HG03439 (cell line): ENCODE results near the gene FCHSD1.

Experiments used
- ATAC-seq: cut with Tn5 transposase; IDR thresholded peaks from one replicate; pipeline ENCODE4 v1.9.1; 2021; ENCODE audit warnings: mild to moderate bottlenecking, moderate library complexity; ENCODE audit not compliant: unreplicated experiment

The FCHSD1 gene

GRCh38 chr5:141672841-141673813, 21.9 kb upstream of the FCHSD1 start:
- ATAC-seq, result no peak

- ATAC-seq, result no peak
Observed at GRCh38 chr5:141672071-141672840, 21.0 kb upstream of the FCHSD1 start.

DNA sequence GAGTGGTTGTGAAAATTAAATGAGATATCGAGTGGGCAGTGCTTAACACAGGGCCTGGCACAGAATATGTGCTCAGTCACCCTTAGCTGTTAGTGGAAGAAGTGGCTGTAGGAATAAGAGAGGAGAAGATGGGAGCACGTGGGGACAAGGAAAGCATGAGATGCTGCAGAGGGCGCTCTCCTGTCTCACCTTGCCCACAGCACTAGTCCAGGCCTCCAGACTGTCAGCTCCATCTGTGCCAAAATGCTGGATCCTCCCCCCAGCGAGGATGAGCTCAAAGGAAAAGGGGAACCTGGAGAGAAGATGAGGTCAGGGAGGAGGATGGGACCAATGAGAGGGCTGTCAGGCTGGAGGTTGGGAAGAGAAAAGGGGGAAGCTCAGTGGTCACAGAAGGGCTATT, 18.3 kb upstream of the FCHSD1 start:
- no peak for ATAC-seq

DNA sequence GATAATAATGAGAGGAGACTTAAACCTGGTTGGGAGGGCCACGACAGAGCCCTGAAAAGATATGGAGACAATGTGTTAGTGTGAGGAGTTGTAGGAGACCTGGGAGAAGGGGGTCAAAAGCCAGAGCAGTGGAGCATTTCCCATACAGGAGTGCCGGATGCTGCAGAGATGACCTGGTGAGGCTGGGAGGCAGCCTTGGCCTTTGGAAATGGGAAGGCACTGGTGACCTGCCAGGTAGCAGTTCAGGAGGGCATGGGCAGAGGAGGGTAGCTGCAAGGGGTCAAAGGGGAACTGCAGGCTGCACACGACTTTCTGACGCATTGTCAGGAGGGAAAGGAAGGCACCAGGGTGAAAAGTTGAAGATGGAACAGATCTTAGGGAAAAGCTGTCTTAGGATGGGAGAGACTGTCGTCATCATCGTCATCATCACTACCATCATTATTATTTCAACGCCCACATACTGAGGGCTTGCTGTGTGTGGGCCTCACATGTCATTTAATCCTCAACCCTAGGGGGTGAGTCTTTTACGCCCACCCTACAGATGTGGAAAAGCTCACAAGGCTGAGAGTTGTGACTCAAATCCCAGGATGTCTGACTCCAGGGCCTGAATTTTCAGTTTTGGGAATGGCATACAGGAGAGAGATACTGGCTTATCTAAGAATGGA, 17.5 kb upstream of the FCHSD1 start:
- ATAC-seq, result no peak

DNA sequence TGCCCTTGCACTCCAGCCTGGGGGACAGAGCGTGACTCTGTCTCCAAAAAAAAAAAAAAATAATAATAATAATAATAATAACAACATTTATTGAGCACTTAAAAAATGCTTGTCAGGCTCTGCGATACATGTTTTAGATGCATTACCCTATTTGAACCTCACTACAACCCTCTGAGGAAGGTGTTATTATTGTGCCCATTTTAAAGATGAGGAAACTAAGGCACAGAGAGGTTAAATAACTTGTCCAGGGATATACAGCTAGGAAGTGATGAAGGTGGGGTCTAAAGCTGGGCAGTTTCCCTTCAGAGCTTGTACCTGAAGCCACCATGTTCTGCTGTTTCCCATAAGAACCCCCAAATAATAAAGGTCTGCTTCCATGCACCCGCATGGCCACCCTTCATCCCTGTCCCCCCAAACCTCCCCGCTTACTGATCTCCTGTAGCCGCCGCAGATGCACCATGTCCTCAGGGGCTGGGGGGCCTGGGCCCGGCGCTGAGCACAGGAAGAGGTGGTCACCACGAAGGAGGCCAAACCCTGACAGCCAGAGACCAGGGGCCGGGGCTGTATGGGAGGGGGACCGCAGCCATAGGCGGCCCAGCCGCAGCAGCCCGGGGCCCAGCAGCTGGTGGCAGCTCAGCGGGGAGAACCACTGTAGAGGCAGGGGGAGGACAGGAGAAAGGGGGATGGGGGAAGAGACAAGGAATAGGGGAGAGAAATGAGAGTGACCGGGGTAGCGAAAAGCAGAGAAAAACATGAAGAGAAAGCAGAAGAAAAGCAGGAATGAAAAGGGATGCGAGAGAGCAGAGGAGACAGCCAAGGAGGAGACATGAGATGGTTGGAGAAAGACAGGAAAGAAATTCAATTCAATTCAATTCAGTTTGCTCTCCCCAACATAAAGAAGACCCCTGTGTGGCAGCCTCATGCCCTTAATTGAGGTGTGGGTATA, 15.1 kb upstream of the FCHSD1 start:
- ATAC-seq, result no peak

GRCh38 chr5:141664733-141665461, 13.7 kb upstream of the FCHSD1 start:
- ATAC-seq, result peak; percentile 94

GRCh38 chr5:141663506-141663905, 12.3 kb upstream of the FCHSD1 start:
- no peak for ATAC-seq

GRCh38 chr5:141662028-141662427, 10.8 kb upstream of the FCHSD1 start:
- no peak for ATAC-seq

DNA sequence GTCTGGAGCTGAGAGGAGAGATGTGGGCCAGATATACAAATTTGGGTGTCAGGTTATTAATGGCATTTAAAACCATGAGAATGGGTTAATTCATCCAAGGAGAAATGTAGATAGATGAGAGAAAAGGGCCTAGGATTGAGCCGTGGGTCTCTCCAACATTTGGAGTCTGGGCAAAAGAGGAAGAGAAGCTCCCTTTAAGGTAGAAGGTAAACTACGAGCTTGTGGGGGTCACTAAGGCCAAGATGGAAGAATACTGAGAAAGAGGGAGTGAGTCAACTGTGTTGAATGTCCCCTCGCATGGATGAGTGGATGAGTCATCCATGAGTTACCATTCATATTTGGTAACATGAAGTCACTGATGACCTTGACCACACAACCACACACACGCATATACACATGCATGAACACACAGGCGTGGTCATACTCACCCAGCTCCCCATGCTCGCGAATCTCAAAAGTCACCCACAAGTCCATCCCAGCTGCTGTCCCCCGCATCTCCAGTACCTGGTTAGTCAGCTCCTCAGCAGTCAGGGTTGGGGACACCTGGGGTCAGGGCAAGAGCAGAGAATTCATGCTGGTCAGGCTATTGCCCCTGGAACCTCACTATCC, 6.8 kb upstream of the FCHSD1 start:
- ATAC-seq, result peak; percentile 56

GRCh38 chr5:141657404-141657803, 6.2 kb upstream of the FCHSD1 start:
- no peak for ATAC-seq

DNA sequence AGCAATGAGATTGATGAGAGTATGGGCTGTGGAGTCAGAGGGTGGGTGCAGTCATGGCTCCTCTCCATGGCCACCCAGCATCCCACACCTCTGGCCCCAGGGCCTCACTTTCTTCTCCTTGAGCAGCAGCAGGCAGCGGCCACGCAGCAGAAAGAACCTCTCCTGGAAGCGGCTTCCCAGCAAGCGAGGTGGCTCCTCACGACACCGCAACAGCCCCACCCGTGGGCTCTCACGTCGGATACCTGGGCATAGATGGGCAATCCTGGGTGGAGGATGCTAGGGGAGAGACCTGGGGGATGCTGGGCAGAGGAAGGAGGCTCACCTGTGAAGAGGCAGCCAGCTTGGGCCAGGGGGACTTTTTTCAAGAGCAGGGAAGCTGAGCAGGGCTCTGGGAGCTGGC, 5.2 kb upstream of the FCHSD1 start:
- no peak for ATAC-seq

- no peak for ATAC-seq
Observed at GRCh38 chr5:141655020-141655419, 3.8 kb upstream of the FCHSD1 start.

GRCh38 chr5:141654298-141654697, 3.1 kb upstream of the FCHSD1 start:
- no peak for ATAC-seq

GRCh38 chr5:141651728-141652105, 499 bp upstream of the FCHSD1 start:
- no peak for ATAC-seq

GRCh38 chr5:141649972-141650371, 1.2 kb downstream of the FCHSD1 start:
- ATAC-seq, result no peak

DNA sequence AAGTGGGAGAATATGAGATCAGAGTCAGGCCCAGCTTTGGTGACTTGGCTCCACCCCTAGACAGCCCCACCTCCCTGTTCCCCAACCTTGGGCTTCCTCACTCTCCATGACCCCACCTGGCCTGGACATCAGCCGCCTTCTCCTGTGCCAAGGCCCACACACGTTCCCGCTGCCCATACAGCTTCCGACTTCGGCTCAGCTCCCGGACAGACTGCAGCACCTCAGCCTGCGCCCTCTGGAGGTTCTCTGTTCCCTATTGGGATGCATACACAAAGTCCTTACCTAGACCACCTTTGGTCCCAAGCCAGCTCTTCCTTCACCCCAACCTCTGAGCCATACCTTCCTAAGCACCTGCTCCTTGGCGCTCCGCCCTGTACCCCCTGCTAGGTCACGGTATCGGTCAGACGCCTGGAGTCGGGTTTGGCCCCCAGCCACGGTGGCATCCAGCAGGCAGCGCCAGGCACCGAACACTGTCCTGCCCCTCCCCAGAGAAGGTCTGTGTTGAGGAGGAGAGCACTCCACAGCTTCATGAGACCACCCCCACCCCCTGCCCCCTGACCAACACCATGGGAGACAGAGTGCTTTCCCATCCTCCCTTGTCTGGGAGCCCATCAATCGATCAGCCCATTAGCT, 2.0 kb downstream of the FCHSD1 start:
- no peak for ATAC-seq

GRCh38 chr5:141647851-141648250, 3.4 kb downstream of the FCHSD1 start:
- no peak for ATAC-seq

DNA sequence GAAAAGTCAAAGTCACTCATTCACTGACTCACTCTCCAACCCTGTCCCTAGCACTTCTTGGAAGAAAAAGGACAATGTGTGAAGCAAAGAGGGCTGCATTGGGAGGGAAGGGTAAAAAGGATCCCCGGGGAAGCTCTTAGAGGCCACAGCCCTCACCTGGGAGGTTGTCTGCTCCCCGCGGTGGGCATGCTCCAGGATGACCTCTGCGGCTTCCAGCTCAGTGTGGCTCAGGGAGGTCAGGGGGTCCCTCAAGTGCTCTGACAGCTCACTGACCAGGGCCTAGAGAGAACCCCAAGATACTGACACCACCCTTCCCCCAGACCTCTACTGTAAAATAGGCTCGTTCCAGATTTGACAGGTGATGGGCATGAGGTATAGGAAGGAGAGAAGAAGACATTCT, 4.0 kb downstream of the FCHSD1 start:
- no peak for ATAC-seq

DNA sequence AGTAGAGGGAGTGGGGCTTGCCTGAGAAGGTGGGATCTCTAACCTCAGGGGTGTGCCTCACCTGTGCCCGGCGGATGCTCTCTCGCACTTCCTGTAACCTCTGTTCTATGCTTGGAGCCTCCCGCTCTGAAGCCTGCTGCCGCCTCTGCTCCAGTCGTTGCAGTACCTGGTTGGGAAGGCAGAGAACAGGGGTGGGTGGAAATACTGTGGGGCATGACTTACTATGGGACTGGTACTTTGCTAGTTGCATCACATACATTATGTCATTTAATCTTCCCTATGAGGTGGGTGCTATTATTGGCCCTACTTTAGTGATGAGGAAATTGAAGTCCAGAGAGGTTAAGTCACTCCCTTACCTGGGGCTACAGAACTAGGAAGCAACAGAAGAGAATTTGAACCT, 5.2 kb downstream of the FCHSD1 start:
- no peak for ATAC-seq
